CD4-positive, alpha-beta T cell treated with Interleukin-10 for 1 hour (primary cell): ENCODE data around the gene TRIO.

Source experiments
- DNase-seq: peaks from one replicate; pipeline ENCODE4 v3.0.0-alpha.2; 2020

TRIO gene

DNA sequence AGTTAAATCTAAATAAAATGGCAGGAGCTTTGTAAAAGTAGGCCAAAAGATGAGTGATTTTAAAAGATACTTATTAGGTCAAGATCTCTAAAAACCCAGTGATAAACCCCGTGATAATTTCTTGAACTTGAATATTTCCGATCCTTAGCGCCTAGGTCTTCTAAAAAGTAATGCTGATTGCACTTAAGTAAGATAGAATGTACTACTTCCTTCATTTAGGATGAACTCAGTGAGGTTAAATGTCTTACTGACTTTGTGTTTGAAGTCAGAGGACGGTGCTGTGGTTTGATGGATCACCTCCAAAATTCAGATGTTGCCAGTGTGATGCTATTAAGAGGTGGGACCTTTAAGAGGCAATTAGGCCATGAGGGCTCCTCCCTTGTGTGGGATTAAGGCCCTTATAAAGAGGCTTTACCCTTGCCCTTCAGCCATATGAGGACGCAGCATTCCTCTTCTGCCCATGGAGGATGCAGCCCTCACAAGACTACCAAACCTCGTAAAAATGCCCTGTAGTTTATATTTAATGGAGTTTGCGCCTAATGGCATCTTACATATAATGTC lies 130.1 kb downstream of the TRIO start:
- no peak for DNase-seq

DNA sequence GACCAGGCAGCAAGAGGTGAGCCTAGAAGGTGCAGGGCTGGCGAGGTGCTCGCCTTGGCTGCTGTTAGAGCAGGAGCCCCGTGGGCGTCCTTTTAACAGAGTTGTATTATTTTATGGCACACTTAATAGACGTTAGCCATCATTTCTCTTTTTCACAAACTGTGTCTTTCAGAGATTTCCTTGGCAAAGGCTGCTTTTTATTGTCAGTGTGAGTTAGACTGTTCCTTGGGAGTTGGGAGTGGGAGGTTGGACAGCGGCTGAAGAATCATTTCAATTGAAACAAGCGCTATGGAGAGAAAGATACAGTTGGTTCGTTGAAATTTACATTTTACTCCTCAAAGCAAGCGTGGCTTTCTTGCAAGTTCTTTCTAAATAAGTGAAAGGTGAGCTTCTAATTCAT lies 133.2 kb downstream of the TRIO start:
- DNase-seq: no peak

DNA sequence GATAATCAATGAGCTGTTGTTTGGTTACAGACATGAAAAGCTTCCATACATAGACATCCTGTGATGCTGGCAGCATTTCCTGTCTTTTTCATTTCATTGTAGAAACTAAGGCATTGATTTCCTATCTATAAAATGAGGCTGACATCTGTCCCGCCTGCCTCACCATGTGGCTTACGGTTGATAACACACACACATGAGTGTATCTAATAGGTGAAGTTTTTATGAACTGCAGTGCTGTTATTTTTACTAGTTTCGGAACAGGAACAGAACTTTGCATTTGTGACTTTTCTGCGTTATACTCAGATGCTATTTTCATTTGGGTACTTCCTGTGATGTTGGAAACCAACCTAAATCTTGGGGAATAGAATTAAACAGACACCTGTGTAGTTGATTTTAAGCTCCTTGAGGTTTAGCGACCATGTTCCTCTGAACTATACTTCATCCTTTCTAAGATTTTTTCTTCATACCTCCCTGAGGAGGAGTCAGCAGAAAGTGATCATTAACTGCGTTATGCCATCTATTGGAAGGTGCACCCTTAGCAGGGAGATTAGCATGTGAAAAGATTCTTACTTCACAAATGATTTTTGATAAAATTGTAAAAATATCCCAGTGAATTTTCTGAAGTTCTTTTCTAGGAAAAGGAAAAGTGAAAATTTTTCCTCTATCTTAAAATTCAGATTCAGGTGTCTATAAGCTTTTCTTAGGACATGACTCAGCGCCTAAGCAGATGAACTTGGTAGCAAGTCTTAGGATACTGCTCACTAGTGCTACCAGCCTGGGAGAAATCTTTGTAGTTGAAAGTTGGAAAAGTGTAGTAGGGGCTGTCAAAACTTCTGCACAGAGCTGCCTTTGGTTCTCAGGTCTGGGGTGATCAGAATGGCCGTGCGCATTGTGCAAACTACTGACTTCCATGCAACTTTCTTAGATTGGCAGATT lies 134.5 kb downstream of the TRIO start:
- DNase-seq: no peak

DNA sequence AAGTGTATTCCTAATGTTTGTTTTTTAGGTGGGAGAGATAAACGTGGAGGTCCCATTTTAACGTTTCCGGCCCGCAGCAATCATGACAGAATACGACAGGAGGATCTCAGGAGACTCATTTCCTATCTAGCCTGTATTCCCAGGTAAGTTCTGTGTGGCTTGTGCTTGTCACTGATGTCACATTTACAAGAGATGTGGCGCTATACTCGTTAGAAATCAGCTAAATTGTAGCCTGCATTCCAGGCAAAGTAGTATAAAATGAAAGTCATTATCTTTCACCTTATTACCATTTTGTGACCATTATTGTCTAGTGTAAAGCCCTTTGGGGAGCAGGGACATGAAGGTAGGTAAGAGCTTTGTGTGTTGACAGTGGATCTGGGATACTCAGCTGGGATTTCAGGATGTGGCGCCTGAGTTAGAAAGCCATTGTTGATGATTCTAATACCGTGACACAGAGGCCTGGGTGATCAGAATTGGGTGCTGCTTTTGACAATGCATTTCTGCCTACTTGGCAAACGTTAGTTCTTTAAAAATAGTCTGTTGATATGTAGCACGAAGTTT lies 137.2 kb downstream of the TRIO start:
- no peak for DNase-seq

DNA sequence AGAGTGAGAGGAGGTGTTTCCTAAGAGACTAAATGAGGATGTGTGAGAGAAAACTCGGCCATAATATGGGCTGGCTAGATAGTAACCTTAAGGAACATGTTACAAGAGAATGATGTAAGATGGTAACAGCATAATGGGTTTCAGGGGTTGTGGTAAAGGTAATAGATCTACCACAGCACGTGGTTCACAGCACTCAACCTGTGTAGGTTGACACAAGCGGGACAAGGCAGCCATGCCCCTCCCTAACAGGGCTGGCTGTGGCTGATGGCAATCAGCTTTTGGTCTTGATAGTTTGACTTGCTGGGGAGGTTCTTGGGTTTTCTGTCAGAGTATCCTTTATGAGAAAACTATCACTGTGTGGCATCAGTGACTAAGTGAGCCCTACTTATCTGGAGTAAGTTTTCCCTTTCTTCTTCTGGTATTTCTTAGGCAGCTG lies 138.6 kb downstream of the TRIO start:
- no peak for DNase-seq

DNA sequence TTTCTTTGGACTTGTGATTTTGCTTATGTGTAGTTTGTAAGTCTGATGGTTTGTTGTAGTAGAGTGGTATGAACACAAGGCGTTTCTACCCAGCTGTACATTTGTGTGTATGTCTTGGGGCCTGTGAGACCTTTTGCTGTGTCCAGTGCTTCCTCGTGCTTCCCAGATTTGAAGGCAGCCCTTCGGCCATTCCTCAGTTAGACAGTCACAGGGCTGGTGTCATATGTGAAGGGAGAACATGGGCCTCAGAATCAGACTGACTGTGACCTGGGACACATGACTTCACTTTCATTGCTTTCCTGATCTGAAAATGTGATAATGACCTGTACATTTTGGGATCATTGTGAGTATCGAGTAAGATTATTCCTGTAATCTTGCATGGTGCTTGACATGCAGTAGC lies 140.0 kb downstream of the TRIO start:
- no peak for DNase-seq

DNA sequence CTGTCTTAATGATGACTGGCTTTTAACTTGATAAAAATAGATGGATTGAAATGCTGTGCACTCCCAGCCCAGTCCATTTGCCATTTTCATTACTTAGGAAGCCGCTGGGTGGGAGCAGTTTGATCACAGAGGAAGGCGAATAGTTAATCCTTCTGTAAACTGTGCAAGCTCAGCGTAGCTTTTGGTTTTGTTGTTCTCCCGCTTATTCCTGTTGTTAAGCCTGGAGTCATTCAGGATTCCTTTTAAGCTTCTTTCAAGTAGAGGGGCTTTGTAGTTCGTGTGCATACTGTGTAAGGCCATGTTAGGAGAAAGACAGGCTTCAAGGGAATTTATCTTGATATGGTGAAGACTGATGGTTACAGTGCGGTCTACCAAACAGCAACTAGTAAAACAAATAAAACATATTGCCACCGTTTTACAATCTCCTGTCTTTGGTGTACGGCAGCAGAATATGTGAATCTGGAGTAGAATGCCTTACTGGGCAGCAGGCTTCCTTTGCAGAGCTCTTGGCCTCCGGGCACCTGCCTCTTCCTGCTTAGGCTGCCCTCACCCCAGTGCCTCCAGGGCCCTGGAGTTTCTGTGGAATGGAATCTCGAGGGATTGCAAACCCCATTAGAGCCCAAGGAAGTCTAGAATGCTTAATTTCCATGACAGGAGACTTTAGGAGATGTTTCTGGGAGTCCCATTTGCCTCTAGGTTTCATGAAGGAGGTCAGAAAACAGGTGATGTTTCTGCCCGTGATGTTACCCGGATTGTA lies 141.4 kb downstream of the TRIO start:
- no peak for DNase-seq

DNA sequence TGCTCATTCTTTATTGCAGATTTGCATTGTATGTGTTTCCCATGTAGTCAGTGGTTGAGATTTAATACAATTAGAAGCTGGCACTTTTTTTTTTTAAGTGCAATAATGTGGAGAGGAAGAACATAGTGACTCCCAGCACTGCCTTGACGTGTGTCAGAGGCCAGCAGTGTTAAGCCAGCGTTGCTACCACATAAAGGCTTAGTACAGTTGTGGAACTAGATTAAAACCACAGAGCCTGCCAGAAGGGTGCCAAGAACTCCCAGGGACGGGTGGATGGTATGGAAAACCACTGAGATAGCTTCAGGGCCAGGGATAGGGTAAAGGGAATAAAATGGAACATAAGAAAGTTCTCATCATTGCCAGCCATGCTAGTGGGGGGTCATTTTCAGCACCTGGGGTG lies 142.9 kb downstream of the TRIO start:
- DNase-seq: no peak

DNA sequence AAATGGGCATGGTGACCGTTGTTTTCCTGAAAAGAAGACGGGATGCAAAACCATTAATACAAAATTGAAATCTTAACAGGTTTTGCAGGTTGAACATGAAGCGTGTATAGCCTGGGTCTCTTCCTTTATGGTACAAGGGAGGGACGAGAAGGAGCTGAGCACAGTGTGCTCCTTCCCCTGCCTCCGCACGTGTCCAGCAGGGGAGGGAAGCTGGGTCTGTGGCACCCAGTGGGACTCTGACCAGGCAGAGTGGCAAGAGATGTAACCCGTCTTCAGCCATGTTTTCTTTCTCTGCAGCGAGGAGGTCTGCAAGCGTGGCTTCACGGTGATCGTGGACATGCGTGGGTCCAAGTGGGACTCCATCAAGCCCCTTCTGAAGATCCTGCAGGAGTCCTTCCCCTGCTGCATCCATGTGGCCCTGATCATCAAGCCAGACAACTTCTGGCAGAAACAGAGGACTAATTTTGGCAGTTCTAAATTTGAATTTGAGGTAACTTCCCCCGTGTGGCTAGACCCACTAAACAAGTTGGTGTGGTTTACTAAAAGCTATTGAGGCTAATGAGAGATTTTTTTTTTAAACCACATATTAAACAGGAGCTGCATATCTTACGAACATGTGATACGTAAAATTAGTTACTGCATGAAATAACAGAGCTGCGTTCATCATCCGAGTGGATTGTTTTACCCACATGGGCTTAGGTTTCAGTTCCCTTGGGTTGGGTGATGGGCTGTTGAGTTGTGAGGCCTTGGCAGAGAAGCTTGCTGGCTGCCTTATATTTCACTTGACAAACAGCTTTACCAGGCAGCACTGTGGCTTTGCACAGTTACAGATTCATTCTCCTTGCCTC lies 143.7 kb downstream of the TRIO start:
- DNase-seq: no peak

DNA sequence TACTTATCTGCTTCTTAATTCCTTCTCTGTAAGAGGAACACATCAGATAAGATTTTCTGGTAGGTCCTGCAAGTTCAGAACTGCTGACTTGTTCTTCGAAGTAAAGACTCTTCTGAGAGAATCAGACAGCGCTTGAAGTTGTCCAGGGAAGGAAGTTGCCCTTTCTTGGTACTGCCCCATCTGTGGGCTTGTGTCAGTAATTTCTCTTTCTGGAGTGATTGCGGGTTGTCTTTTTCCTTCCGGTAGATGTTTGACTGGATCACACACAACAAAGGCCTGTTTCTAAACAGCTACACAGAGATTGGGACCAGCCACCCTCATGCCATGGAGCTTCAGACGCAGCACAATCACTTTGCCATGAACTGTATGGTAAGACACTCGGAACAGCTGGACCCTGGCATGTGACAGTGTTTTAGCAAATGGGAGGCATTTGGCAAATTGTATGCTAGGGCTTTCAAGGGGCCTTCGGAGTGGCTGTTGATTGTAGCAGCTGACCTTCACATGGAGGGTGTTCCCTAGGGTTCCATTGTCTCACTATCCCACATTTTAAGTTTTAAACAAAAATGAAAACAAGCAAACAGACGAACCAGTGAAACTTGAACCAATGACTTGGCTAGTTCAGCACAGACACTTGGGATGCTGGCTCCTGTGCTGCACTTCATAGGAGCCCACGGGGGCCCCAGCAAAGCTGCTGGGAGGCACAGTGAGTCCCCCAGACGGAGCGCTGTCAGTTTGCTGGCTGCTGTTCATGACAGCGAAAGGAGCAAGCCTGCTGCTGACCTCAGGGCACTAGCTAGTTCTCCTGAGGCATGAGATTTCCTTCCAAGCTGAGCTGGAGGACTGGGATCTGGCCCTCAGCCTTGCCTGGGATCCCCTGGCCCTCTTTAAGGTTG lies 149.9 kb downstream of the TRIO start:
- no peak for DNase-seq

DNA sequence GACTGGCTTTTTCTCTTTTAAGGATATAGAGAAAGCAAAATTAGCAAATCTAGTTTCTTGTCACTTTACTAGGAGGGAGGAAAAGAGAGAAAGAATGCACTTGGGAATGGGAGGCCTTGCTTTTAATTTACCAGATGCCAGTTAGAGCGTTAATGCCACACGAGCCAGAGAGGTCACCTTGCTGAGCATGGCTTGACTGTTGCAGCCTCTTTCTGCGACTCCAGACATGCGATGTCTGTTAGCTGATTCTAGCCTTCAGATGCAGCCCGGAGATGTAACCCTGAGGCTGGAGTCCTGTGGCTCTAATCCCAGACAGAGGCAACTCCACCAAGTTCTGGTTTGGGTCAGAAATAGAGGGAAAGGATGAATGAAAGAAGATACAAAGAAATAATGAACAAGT lies 152.5 kb downstream of the TRIO start:
- DNase-seq: no peak

DNA sequence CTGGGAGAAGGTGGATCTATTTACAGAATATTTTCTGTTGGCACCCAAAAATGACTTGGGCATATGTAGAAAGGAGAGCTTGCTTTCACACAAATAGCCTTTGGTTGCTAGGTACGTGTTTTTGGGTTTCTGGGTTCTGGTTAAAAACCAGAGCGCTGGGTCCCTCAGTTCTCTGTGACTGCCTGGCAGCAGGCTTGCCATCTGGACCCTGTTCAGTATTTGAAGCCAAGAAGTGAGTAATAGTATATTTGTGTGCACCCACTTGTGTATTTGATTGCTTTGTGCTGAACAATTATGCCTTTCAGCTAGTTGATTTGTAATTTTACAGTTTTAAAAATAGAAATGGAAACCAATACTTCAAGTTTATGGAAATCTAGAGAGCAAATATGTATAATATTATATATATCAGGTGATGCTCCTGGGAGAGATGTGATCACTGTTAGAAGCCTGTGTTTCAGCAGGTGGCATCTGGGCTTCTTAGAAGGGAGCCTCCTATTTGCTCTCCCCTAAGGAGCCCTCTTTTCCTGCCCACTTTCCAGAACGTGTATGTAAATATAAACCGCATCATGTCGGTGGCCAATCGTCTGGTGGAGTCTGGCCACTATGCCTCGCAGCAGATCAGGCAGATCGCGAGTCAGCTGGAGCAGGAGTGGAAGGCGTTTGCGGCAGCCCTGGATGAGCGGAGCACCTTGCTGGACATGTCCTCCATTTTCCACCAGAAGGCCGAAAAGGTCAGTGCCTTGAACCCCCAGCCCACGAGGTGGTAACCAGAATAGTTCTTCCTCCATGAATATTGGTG lies 153.6 kb downstream of the TRIO start:
- DNase-seq: no peak

DNA sequence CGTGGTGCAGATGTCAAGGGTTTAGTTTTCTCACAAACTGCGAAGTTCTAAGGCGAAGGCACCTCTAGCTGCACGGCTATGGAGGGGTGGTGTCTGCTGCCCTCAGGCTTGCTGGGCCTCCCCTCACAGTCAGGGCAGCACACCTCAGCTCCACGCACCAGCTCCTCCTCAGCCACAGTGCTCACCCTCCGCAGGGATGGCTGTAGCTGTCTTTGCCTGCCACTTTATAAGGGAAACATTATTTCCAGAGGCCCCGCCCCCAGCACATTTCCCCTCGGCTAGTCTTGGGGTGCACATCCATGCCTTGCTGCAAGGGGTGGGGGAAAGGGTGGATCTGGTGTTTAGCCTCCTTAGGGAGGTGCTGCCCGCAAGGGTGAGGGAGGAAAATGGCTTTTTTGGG lies 154.6 kb downstream of the TRIO start:
- DNase-seq: no peak

DNA sequence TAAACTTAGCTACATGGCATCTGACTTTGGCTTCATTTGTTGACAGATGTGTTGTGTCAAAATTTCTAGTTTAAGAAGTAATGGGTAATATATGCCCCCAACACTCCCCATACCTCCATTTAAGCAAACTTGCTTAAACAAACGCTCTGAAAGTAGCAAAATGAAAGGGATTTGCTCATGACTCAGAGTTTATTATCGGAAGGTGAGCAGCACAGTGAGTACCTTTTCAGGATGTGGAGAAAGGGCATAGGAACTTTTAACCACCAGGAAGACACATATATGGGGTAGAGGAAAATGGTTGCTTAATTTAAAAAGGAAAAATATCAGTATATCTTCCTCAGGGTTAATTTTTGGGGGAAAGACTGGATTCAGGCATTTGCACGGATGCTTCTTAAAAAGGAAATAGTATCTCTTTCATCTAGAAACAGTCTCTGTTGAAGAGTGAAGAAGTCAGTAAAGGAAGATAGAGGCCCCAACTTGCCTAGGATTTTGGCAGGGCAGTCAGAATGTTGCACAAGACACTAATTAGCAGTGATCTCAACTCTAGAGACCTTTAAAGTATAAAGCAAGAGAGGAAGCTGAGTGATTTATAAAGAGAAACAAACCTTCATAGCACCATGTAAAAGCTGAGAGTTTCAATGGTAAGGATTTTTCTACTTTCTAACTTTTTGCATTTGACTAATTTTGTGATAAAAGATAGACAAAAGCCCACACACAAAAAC lies 155.1 kb downstream of the TRIO start:
- DNase-seq: no peak

DNA sequence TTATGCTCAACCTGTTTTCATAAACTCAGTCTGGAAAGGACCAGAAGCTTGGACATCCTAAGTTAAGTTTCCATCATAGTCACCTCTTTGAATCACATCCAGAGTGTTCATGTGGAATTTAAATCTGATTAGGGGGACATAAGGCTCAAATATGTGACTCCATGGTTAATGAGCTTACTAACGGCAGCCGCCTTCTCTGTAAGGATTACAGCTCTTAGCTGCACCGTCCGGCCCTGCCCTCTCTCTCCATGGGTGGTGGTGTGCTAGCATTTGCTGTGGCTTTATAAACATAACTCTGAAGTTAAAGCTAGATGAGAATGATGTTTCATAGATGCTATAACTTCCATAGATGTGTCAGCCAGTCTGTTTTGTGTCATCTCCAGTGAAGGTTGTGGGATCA lies 156.5 kb downstream of the TRIO start:
- no peak for DNase-seq

DNA sequence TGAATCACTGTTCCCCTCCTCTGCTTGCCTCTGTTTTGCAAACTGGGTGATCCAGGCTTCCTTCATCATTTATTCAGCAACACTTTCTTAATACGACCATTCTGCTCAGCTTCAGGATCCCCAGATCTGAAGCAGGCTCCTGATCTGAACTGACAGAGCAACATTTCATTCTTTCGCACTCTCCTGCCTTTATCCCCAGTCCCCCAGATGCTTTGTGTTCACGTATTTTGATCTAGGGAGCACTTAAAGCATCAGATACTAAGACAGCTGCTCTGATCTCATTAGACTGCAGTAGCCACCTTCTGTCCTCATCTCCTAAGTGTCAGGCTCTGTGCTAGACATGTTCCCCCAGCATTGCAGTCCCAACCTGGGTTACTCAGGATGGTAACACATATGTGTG lies 158.0 kb downstream of the TRIO start:
- no peak for DNase-seq

DNA sequence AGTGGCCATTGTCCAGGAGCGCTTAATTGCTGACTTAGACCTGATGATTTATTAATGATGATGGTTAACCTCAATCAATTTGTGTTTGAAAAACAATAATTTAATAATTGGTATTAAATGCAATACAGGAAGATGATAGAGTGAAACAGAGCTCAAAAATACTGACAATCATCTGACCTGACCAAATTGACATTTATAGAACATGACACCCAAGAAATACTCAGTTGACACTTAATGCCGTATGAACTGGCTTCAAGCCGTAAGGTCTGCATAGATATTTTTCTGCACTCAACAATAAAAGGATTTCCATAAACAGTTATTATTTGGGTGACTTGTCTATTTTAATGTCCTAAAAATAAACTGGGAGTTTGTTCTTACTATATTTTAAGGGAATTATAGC lies 159.2 kb downstream of the TRIO start:
- DNase-seq: no peak

DNA sequence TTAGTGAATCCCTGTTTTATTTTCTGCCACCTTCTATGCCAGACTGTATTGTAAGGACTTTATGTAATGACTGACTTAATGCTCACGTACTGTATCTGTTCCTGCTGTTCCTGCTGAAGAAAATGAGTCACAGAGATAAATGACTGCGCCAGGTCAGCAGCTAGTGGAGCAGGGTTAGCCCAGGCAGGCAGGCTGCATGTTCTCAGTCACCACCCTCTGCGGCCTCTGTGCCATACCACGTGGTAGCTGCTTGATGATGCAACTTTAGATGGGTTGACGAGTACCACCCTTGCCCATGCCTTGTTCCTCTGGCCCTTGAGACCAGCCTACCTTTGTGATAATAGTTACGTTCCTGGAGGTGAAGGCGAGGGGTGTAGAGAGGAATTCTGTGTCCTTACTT lies 161.9 kb downstream of the TRIO start:
- no peak for DNase-seq

DNA sequence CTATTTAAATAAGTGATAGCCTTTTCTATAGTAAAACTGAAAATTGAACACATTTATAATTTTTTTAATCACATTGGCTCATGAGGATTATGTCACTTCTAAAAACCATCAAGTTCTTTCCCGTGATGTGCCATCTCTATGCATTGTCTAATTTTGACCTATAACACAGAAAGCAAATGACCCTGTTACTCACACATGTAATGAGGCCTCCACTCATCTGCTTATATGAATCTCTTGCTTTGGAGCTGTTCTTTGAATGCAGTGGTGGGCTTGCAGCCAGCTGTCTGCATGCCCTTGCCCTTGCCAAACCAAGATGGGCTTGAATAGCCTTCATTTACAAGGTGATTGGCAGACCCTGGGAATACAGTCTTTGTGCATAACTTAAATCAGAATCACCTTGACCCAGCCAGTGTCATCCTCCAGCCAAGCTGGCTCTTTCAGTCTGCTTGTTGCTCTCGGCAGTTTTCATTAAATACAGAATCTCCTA lies 163.2 kb downstream of the TRIO start:
- DNase-seq: no peak
